Skeletal muscle tissue (tissue), 4 donors: ENCODE measurements around the gene DOK6. TPM values are rescaled to one million over a fixed set of nuclear protein-coding genes. Genes with fewer than 3 reads are reported as not detected.

Experiments used
- H3K27ac ChIP-seq: one replicate; pipeline ENCODE4 v1.7.0; 2013; ENCODE audit warnings: mild to moderate bottlenecking, low read depth, low read length, inconsistent platforms
- H3K27me3 ChIP-seq, 3 donors: one replicate each; pipeline ENCODE4 v1.7.0; 2013; ENCODE audit warnings: low read length in 3 of 3; ENCODE audit not compliant: control insufficient read depth in 3 of 3, insufficient read depth in 3 of 3
- H3K36me3 ChIP-seq, 3 donors: one replicate each; pipeline ENCODE4 v1.7.0; 2013; ENCODE audit warnings: low read length in 3 of 3; ENCODE audit not compliant: control insufficient read depth in 3 of 3, insufficient read depth in 3 of 3
- H3K4me1 ChIP-seq, 3 donors: one replicate each; pipeline ENCODE4 v1.7.0; 2013; ENCODE audit warnings: low read length in 3 of 3, mild to moderate bottlenecking in 3 of 3; ENCODE audit not compliant: control insufficient read depth in 3 of 3, insufficient read depth in 3 of 3
- H3K4me3 ChIP-seq, 3 donors: one replicate each; pipeline ENCODE4 v1.7.0; 2013; ENCODE audit warnings: low read length in 3 of 3
- H3K9ac ChIP-seq, 3 donors: one replicate each; pipeline ENCODE4 v1.7.0; 2013; ENCODE audit warnings: low read length in 3 of 3, mild to moderate bottlenecking in 3 of 3, moderate library complexity in 2 of 3, low read depth in 1 of 3
- H3K9me3 ChIP-seq, 3 donors: one replicate each; pipeline ENCODE4 v1.7.0; 2013; ENCODE audit warnings: low read length in 3 of 3; ENCODE audit not compliant: control insufficient read depth in 3 of 3
- total RNA-seq: library from RNA; depleted of rRNA; stranded (reverse); fragments of >200 nt; gene quantifications from one replicate; pipeline ENCODE4 v1.2.3, GENCODE V29; 2014
- donor health status: Osteomylitis.

Gene DOK6
- total RNA-seq, 1 donor from 2014 or later, result 3.1 TPM

DNA sequence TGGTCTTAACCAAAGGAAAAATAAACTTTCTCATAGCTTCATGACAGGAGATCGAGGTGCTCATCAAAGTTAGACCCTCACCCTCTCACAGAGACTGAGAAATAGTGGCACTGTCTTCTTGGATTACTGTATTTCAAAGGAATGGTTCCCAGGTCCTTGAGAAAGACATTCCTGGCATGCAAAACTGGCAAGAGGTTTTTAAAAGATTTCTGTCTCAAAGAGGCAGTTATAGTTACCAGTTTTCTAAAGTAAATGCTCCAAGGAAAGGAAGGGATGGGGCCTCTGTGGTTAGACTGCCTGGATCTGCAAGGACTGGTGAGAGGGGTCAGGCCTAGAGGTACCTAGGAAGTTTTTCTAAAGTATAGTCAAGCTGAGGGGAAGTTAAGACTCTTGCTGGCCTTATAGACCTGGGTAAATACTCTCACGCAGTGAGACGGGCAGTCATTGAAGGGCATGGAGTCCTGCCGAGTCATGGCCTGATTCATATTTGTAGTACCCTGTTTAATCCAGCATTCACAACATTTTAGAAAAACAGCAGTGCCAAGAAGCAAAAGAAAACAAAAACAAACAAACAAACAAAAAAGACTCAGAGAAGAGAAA, 226.1 kb downstream of the DOK6 start:
- H3K9ac ChIP-seq, result no peak overlapping the region
- no peak overlapping the region for H3K27ac ChIP-seq
- no peaks in the 10 kb centered on the region for H3K27me3 ChIP-seq
- H3K4me3 ChIP-seq, result no peak overlapping the region
- H3K9me3 ChIP-seq, result no peaks in the 10 kb centered on the region
- no peaks in the 10 kb centered on the region for H3K4me1 ChIP-seq
- H3K36me3 ChIP-seq, result no peaks in the 10 kb centered on the region

DNA sequence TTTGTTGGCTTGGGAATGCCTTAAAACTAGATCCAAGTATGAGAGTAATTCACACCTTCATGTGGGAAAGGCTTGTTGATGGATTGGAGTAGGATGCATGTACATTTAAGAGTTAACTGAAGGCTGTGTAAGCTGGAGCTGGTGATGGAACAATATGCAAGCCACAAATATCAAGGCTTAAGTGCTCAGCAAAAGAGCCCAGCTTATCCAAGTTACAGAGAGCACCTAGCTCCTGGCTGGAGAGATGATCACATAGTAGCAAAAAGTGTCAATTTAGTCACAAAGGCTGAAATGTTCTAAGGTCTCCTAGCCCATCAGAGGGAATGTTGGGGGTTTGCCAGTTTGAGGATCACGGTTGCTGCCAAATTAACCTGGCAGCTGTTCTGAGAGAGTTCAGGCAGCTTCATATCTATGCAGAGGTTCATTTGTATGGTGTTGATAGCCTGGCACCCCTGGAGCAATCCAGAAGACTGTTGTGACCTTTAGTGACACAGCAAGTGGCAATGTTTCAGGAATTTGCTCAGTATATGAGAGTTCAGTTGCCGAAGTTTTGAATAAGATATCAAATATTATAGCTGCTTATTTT, 228.2 kb downstream of the DOK6 start:
- H3K36me3 ChIP-seq, result no peaks in the 10 kb centered on the region
- H3K27me3 ChIP-seq, result no peaks in the 10 kb centered on the region

DNA sequence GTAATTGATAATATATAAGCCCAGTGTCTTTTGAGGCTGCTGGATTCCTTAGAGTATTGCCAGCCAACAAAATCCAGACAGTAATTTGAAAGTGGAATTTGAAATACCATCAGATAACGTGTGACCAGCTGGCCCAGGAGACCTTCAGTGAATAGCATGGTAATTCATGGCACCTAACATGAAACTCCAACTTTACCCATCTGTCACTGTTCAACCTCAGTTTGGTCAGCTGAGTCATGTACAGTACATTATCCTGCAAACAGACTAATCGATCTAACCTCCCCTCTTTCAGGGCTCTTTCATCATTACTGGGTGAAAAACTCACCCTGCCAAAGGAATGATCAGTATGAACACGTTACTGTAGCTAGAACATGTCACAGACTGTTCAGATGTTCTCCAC, 230.6 kb downstream of the DOK6 start:
- H3K9me3 ChIP-seq, result no peaks in the 10 kb centered on the region
- H3K27me3 ChIP-seq, result no peaks in the 10 kb centered on the region
- no peak overlapping the region for H3K9ac ChIP-seq
- H3K4me1 ChIP-seq, result no peaks in the 10 kb centered on the region
- H3K4me3 ChIP-seq, result no peak overlapping the region
- H3K27ac ChIP-seq, result no peak overlapping the region
- H3K36me3 ChIP-seq, result no peaks in the 10 kb centered on the region

More for the DNA sequence above, 228.2 kb downstream of the DOK6 start:
- Histone ChIP-seq H3K9me3 (no peaks in the 10 kb centered on the region), H3K27ac (no peak overlapping the region), H3K9ac (no peak overlapping the region), H3K4me3 (no peak overlapping the region), H3K4me1 (no peaks in the 10 kb centered on the region)

DNA sequence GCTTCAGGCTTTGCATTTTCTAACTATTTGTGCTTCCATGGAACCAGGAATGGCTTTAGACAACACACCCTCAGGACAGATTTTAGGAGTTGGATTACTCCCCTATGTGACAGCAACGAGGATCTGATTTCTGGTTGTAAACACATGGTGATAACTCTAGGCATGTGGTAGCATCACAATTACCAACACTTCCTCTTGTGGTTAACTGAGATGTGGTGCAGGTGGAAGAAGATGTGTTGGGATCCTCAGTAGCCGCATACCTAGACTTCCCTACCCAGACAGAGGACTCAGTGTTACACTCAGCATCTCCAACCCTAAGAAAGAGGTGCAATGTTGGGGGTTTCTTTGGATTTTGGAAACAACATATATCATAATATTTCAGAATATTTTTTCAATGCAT, 234.8 kb downstream of the DOK6 start:
- no peaks in the 10 kb centered on the region for H3K9me3 ChIP-seq
- H3K27me3 ChIP-seq, result no peaks in the 10 kb centered on the region
- no peaks in the 10 kb centered on the region for H3K36me3 ChIP-seq
- H3K4me3 ChIP-seq, result no peak overlapping the region
- no peaks in the 10 kb centered on the region for H3K4me1 ChIP-seq
- no peak overlapping the region for H3K9ac ChIP-seq
- no peak overlapping the region for H3K27ac ChIP-seq

DNA sequence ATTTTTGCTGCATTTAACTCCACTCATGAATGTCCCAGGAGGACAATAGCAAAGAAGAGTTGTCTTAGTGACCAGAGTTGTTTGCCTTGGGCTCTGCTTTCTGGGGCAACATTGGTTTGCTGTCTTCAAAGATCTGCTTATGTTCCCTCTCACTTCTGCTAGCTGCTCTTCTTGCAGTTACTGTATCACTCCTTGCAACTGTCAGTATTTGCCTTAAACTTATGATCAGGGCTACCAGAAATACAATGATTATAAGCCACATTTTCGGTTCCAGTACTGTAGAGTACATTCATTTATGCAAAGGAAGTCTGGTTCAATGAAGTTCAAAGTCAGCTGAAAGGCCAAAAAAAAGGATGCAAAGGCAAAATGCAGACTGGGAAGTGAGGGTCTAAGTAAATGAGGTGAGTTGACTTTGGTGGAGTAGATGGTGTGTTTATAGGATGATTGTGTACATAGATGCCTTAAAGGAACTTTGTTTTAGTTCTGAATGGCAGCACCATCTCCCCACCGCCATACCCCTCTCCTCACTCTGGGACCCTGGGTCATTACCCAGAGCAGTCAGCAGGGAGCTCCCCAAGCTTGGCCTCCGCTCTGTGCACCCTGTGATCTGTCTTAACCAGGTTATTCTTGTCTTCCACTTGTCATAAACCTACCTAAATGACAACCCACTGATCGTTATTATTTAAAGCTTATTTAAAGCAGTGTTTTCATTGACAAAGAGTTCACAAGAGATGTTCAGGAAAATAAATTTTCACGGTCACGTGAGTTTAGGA, 236.0 kb downstream of the DOK6 start:
- Histone ChIP-seq H3K9me3 (no peaks in the 10 kb centered on the region), H3K27ac (no peak overlapping the region), H3K4me3 (no peak overlapping the region), H3K36me3 (no peaks in the 10 kb centered on the region), H3K9ac (no peak overlapping the region), H3K4me1 (no peaks in the 10 kb centered on the region), H3K27me3 (no peaks in the 10 kb centered on the region)

DNA sequence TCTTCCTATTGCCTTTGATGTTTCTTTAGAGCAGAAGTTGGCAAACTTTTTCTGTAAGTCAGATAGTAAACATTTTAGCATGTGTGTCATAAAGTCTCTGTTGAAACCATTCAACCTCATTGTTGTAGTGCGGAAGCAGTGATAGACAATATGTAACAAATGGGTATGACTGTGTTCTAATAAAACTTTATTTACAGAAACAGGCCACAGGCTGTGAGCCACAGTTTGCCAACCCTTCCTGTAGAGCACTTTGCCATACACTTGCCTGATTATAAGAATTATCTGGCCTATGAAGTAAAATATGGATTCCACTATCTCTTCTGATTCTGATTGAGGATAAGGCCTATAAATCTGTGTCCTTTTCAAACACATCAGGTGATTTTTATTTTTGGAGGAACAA, 237.4 kb downstream of the DOK6 start:
- H3K4me3 ChIP-seq, result no peak overlapping the region
- no peaks in the 10 kb centered on the region for H3K36me3 ChIP-seq
- H3K27ac ChIP-seq, result no peak overlapping the region
- no peaks in the 10 kb centered on the region for H3K4me1 ChIP-seq
- no peaks in the 10 kb centered on the region for H3K27me3 ChIP-seq
- H3K9ac ChIP-seq, result no peak overlapping the region
- no peaks in the 10 kb centered on the region for H3K9me3 ChIP-seq

DNA sequence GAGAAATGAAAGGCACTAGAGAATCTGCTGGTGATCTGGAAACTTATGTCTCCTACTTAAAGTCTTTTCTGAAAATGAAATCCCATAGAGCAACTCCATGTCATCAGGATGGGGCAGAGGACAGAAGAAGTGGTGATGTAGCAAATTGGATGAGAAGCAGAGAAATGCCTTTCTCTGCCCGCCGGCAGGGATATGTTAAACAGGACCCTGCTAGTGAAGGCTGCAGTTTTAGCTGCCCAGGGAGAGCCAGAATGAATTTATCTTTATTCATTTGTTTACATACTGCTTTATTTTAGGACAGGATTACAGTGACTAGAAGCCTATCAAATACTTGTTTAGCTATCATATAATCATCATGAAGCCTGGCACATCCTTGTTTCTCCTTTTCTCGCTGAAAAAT, 247.0 kb downstream of the DOK6 start:
- Histone ChIP-seq H3K4me1 (no peaks in the 10 kb centered on the region), H3K36me3 (no peaks in the 10 kb centered on the region), H3K4me3 (no peak overlapping the region), H3K9ac (no peak overlapping the region), H3K27me3 (peaks cover 0 to 2% (median 0%) of the 10 kb centered on the region in 3 donors), H3K9me3 (no peaks in the 10 kb centered on the region), H3K27ac (no peak overlapping the region)

DNA sequence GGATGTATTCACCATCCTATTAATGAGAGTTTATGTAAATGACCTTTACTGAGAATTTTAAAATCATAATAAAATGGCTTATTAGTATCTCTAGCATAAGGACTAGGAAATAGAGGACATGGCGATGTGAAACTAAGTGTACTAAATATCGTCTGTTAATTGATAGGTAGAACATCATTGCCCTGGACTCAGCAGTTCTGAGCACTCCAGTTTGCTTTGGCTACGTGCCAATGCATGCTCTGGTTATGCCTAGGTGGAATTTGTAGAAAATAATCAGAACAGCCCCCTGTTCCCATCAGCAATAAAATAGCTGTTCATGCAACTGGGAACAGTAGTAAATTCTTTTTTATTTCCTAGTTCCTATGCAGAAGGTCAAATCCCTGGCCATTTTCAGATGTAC, 247.8 kb downstream of the DOK6 start:
- no peaks in the 10 kb centered on the region for H3K36me3 ChIP-seq
- H3K9ac ChIP-seq, result no peak overlapping the region
- H3K9me3 ChIP-seq, result no peaks in the 10 kb centered on the region
- no peak overlapping the region for H3K4me3 ChIP-seq
- H3K4me1 ChIP-seq, result no peaks in the 10 kb centered on the region
- H3K27me3 ChIP-seq, result peaks cover 0 to 2% (median 0%) of the 10 kb centered on the region in 3 donors
- no peak overlapping the region for H3K27ac ChIP-seq

DNA sequence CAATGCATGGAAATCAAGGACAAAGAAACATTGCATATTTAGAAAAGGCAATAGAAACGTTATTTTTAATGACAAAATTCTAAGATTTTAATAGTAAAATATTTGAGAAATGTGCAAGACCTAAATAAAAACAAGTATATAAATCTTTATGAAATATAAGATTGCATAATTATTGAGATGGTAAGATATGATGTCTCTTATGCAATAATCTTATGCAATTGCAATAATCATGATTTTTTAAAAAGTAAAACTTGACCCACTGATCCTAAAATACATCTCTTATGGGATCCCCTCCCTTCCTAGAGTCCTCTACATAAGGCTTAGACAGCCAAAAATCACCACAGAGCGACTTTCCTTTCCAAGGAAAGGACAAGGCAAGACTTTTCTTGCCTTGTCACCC, 249.0 kb downstream of the DOK6 start:
- H3K9me3 ChIP-seq, result no peaks in the 10 kb centered on the region
- H3K4me3 ChIP-seq, result no peak overlapping the region
- H3K27ac ChIP-seq, result no peak overlapping the region
- peaks cover 0 to 2% (median 0%) of the 10 kb centered on the region in 3 donors for H3K27me3 ChIP-seq
- H3K4me1 ChIP-seq, result no peaks in the 10 kb centered on the region
- H3K9ac ChIP-seq, result no peak overlapping the region
- no peaks in the 10 kb centered on the region for H3K36me3 ChIP-seq

DNA sequence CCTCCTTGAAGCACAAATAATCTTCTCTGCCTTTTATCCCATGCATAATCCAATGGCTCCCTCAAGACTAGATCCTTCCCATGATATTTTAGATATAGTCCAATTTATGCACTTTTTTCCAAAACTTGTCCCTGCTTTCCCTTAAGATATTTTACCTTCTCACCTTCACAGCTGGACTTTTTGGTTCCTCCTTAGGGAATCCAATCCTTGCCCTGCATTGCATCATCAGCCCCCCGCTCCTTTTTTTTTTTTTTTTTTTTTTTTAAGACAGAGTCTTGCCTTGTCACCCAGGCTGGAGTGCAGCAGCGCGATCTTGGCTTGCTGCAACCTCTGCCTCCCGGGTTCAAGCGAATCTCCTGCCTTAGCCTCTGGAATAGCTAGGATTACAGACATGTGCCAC, 250.6 kb downstream of the DOK6 start:
- H3K4me3 ChIP-seq, result no peak overlapping the region
- no peaks in the 10 kb centered on the region for H3K4me1 ChIP-seq
- H3K9ac ChIP-seq, result no peak overlapping the region
- no peaks in the 10 kb centered on the region for H3K36me3 ChIP-seq
- H3K27me3 ChIP-seq, result peaks cover 0 to 2% (median 0%) of the 10 kb centered on the region in 3 donors
- no peak overlapping the region for H3K27ac ChIP-seq
- no peaks in the 10 kb centered on the region for H3K9me3 ChIP-seq
